Stimulated activated CD8-positive, alpha-beta memory T cell treated with anti-CD3 and anti-CD28 coated beads, Interleukin-4, amount 100 ng/mL, for 1 hour (primary cell): ENCODE measurements around the gene SMIM24.

Experiments used
- DNase-seq, 2 donors: peaks; one replicate each; pipeline ENCODE4 v3.0.0-alpha.2; 2020; ENCODE audit warnings: low read depth in 2 of 2, low spot score in 1 of 2

Gene SMIM24

DNA sequence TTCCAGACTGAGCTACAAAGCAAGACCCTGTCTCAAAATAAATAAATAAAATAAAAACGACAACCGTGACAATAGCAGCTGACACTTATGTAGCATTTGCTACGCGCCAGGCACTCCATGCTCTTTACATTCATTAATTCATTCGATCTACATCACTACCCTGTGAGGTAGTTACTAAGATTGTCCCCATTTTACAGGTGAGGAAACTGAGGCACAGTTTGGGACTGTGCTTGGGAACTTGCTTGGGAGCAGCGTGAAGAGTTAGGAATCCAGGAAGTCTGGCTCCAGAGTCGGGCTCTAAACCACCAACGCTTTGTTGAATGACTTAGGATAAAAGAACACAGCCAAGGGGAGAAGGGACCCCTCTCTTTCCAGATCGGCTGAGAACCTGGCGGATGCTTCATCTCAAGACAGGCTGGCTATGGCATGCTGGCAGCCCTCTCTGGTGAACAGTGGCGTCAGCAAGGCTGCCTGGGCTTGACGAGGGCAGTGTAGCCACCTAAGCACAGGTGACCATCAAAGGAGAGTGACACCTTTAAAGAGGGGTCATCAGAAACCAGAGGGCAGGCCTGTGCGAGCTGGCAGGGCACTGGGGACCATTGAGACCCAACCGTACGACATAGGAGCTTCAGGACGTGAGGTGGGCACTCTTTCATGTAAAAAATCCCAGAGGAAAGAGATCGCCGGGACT, 19.6 kb upstream of the SMIM24 start:
- DNase-seq: no peak

DNA sequence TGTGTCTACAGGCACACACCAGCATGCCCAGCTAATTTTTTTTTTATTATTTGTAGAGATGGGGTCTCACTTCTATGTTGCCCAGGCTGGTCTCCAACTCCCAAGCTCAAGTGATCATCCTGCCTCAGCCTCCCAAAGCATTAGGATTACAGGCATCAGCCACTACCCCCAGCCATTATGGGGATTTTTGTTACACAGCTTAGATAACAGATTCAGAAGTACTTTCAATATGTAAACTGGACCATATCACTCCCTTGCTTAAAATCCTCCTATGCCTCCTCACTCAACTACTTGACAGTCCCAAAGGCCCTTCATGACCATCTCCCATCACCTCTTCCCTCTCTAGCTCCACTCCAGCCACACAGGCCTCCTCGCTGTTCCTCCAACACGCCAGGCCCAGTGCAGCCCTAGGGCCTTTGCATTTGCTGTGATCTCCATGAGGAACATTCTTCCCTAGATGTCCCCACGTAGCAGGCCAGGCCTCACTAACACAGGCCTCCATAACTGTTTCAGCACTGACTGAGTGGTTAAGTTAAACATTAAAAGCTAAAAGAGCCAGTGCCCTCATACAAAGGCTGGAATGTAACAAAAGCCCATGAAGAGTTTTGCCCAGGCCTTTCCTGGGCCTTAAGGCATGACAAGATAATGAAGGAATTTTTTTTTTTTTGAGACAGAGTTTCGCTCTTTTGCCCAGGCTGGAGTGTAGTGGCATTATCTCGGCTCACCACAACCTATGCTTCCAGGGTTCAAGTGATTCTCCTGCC, 17.6 kb upstream of the SMIM24 start:
- no peak for DNase-seq

GRCh38 chr19:3496392-3497273, 16.3 kb upstream of the SMIM24 start:
- DNase-seq: no peak

- DNase-seq: no peak
These were observed 14.2 kb upstream of the SMIM24 start for GRCh38 chr19:3494559-3494958.

DNA sequence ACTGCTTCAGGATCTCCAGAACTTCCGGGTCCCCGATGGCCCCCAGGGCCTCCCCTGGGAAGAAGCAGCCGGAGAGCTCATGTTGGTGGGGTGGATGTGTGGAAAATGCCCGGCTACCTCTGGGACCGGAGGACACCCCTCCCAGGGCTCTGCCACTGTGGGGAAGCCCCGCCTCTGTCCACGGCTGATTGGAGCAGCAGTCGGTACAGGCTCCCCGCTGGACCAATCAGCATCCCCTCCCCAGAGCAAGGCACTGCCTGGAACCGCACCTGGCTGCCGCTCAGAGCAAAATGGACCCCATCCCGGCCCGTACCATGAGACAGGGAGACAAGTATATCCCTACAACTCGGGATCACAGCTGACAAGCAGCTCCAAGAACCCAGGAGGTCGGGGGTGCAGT, 13.7 kb upstream of the SMIM24 start:
- DNase-seq: no peak

DNA sequence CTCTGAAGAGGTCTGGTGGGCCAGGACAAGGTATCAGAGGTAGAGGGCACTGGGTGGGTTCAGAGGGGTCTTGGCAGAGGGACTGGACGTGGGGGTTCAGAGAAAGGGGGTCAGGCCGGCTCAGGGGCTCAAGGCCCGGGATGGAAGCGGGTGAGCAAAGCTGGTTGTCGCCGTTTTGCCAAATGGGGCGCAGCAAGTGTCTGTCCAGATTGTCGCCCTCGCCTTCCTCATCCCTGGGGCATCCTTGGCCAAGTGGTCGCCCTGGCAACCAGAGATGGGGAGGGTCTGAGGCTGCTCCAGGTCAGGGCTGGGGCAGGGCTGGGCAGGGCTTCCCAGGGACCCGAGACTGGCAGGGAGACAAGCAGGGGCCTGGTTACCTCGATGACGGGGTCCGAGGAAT, 13.3 kb upstream of the SMIM24 start:
- no peak for DNase-seq

- no peak for DNase-seq
These were observed 12.6 kb upstream of the SMIM24 start for GRCh38 chr19:3492919-3493318.

GRCh38 chr19:3492131-3492839, 12.0 kb upstream of the SMIM24 start:
- DNase-seq: no peak

DNA sequence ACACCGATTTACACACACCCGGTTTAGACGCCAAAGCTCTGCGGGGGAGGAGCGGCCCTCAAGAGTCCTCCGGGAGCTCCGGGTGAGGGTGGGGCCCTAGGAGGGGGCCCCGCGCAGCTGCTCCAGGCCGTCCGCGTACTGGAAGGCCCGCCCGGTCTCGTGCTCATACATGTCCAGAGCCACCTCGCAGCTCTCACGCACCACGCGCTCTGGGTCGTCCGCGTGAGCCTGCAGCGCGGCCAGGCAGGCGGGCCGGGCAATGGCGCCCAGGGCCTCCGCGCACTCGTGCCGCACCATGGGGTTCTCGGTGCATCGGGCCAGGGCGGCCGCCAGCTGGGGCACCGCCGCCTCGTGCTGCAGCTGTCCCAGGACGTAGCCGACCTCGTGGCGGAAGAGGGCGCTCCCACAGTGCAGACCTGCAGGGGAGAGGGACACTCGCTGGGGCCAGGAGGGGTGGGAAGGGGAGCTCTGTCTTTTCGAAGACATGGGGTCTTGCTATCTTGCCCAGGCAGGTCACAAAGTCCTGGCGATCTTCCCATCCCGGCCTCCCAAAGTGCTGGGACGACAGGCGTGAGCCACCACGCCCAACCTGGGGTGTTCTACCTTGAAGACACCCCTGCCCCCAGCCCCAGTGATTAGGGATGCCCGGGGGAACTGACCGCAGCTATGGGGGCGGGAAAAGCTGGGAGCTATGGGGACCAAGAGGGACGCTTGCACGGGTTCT, 11.2 kb upstream of the SMIM24 start:
- no peak for DNase-seq

DNA sequence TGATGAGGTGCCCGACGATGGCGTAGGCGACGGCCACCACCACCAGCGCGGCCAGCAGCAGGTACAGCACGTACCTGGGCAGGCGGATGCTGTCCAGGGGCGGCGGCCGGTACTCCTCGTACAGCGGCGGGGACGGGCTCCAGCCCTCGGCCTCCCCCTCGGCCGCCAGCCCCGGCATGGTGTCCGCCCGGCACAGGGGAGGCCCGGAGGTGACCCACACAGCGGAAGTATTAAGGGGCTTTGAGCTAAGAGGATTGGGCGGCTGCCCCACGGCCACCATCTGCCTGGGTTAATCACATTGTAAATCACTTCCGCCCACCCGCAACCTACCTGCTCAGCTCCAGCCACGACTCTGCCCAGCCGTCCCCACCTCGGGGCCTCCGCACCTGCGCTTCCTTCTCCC, 2.9 kb upstream of the SMIM24 start, which contains the start of gene SMIM44:
SMIM44 (minus strand) TSS at position 216 of the 403 bp plus-strand sequence; CDS start at position 178, 38 bp downstream.
- no peak for DNase-seq

- no peak for DNase-seq
These were observed 2.3 kb upstream of the SMIM24 start for GRCh38 chr19:3482507-3483225.

GRCh38 chr19:3481241-3482090, 1.1 kb upstream of the SMIM24 start:
- no peak for DNase-seq

GRCh38 chr19:3479834-3480215, 500 bp downstream of the SMIM24 start:
- DNase-seq: no peak

GRCh38 chr19:3479177-3479833, 1.0 kb downstream of the SMIM24 start:
- DNase-seq: no peak

DNA sequence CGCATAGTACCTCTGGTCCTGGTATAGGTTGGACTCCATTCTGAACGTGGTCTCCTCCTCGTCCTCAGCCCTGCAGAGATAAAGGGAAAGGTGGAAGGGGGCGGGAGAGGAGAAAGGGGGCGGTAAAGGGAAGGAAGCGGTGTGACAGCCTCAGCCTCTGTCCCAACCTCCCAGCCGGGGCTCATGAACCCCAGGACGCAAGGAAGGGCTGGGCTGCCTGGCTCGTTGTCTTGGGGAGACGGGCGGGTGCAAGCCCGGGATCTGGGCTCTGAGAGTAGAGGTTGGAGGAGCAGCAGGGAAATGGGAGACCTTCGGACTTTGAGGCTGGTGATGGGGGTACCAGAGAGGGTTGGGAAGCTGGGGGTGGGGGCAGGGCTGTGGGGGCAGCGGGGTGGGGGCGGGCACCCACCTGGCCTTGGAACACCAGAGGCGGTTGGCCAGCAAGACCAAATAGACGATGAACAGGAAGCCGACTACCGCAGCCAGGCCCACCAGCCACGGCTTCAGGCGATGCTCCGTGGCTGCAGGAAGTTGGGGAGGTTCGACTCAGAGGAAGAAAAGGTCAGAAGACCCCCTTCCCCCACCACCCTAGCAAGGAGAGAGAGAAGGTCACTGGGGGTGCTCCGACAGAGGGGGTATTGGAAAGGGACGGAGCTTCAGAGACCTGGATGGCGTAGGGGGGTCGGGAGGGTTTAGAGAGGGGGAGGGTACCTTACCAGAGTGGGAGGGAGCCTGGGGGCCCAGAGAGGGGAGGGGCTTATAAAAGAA, 1.7 kb downstream of the SMIM24 start:
- no peak for DNase-seq

DNA sequence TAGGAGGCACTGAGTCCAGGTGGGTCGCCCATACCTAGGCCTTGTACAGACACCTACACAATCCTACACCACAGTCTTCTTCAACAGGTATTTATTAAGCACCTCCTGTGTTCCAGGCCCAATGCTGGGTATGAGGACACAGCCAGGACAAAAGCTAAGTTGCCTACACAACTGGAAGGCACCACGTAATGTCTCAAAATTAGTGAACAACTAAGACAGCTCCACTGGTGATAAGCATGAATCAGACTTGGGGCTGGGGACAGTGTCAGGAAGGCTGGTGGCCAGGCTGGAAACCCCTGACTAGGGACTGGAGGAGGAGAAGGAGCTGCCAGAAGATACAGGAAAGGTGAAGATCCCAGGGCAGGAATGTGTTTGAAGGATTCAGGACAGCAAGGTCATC, 2.4 kb downstream of the SMIM24 start:
- DNase-seq: no peak

GRCh38 chr19:3477506-3477905, 2.8 kb downstream of the SMIM24 start:
- no peak for DNase-seq

DNA sequence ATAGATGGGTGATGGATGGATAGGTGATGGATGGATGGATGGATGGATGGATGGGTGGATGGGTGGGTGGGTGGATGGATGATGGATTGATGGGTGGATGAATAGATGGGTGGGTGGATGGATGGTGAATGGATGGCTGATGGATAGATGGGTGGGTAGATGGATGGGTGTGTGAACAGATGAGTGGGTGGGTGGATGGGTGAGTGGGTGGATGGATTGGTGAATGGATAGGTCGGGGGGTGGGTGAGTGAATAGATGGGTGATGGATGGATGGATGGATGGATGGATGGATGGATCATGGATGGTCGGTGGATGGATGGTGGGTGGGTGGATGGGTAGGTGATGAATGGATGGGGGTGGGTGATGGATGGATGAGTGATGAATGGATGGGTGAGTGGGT, 3.5 kb downstream of the SMIM24 start:
- no peak for DNase-seq
